Glomerular endothelial cell (primary cell): ENCODE measurements around the gene DCN. TPM values are rescaled to one million over a fixed set of nuclear protein-coding genes. Genes with fewer than 3 reads are reported as not detected.

Source experiments
- DNase-seq: peaks from one replicate; pipeline ENCODE4 v3.0.0-alpha.2; 2011; ENCODE audit warnings: low read depth, low spot score; ENCODE audit errors: extremely low read depth
- total RNA-seq: library from RNA; depleted of rRNA; stranded (reverse); fragments of >200 nt; gene quantifications from 2 replicates; pipeline ENCODE4 v1.2.3, GENCODE V29; 2015

Gene DCN
- total RNA-seq, 1 donor from 2014 or later: 16.2 TPM

DNA sequence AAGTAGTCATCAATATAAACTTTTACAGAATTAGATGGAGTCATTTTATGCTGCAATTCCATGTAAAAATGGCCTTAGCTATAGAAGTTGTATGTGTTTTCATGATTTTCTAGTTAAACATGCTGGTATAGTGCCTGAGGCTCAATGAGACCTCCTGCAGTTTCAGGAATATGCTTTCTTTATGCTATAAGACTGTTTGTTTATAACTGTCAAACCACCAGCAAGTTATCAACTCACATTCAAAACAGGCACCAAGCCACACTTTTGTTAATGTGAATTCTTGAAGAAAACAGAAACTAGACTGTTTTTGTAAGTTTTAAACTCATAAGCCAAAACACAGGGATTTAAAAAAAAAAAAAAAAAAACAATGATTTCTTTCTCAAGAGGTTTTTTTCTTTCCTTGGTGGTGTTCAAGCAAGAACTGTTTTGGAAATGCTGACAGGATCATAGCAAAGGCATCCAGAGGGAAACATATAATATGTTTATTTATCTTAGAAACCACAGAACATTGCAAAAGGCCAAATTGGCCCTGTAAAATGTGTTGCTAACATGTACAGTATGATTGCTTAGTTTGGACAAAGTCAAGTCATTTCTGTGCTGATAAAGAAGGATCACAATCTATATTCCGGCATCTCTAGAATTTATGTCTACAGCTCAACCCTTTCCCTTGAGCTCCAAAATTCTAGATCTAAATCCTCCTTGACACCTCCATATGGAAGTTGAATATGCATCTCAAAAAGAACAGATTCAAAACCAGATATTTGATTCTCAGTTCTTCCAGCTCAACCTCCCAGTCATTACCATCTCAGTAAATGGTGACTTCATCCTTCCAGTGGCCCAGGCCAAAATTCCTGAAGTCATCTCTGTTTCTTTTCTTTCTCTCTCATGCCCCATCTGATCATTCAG, 42.3 kb downstream of the DCN start:
- no peak for DNase-seq

DNA sequence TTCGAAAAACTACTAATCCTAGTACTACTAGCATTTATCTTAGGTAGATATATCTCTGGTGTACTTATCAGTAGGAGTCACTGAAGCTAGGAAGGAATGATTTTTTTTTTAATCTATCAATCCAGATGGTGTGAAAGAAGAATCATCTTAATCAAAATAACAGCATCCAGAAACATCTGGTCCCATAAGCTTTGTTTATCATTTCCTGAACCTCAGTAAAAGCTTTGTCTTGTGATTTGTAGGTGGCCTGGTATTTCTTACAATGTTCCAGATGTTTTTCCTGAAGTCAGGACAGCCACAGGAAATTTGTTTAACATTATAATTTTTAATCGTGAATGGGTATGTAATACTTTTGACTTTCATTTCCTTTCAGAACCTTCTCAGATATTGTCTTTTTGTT, 43.3 kb downstream of the DCN start:
- peak; percentile 12 for DNase-seq

DNA sequence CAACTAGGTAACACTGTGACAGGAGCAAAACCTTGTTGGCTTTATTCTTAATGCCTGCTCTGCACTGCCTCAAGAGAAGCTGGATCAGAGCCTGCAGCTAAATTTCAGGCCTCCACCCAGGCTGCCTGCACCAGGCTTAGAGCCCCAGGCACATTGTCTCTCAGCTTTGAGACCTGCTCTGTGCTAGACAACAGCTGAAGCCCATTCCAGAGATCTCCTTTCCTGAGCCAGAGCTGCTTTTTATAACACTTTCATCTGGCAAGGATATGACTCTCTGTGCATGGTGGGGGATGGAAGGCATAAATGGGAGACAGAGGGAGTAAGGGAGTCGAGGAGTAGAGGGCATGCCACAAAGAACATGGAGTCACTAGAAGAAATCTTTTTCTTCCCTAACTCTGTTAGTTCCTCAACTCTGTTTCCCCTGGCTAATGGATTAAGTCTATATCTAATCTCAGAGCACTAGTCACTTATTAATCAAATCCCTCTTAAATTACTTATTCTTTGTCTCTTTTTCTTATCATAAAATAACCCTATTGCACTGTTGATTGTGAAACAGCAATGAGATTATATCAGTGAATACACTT, 44.2 kb downstream of the DCN start:
- DNase-seq: no peak

DNA sequence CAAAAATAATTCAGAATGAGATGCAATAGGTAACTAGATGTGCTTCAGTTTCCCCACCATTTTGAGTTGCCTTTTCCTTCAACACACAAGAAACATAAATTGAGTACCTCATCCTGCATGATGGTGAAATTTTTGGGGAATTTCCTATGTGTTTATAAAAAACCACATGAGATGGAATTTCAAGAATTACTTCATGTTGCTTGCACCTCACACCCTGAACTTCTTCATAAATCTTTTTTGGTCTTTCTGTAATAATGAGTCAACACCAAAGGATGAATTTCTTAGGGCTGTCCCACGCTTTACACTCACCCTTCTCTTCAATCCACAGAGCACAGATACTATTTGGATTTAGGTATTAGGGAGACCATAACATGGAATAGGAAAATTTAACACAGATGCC, 48.7 kb downstream of the DCN start:
- no peak for DNase-seq

DNA sequence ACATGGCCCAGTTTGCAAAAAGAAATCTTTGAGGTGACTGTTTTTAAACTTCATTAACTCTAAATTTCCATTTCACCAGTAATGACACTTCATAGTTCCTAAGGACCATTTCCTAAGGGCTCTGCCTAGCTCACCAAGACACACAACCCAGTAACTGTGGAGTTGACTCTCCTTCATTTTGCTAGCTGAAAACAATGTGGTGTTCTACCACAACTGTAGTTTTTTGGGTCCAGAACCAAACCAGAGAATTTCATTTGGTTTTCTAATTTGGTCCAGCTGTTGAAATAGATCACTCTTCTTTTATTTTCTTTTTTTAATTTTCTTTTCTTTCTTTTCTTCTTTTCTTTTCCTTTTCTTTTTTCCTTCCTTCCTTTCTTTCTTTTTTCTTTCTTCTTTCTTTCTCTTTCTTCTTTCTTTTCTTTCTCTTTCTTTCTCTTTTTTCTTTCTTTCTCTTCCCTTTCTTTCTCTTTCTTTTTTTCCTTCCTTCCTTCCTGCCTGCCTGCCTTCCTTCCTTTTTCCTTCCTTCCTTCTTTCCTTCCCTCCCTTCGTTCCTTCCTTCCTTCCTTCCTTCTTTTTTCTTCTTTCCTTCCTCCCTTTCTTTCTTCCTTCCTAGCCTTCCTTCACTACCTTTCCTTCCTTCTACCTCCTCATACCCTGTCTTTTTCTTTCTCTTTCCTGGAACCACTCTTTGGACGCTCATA, 52.8 kb downstream of the DCN start:
- DNase-seq: no peak

DNA sequence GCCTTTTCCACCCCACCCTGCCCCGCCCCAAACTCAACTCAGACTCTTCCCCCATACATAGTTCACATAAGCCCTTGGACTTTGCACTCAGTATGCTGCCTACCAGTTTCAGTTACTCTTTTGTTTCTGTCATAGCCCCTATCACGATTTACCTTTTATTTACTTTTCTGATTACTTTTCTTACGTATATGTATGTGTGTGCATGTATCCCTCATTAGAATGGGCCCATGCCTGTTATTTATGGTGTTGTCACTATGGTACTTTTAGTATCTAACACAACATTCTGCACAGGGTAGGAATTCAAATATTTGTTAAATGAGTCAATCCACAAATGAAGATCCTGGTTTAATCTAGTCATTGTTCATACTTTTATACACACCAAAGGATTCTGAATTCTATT, 54.9 kb downstream of the DCN start:
- DNase-seq: no peak

DNA sequence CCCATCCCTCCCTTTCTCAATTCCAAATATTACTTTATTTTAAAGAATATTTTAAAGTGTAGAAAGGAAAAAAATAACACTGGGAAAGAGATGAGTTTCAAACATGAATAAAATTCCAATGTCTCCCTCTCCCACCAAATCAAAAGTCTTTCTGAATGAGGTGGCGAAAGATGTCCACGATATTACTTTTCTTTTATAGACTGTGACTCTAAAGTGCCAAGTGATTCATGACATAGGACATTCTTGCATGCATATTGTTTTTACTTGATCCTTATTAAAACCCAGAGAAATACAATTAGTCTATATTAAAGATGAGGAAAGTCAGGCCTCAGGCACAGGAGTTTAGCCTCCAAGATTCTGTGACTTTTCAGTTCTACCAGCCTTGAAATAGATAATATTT, 55.3 kb downstream of the DCN start:
- no peak for DNase-seq

DNA sequence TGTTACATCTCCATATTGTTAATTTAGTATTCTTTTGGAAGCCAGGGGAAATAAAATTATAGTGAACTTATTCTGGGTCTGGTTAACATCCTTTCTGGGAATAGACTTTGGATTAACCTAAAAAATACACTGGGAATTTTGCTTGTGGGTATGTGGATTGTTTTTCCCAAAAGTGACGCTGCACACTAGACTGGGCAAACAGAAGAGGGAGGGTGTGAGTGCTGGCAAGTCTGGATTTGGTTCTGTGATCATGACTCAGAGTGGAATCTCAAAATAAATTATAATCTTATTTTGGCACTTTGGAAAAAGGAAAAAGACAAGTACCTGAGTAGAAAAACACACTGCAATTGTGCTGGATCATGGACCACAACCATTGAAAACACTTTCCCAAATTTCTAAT, 56.1 kb downstream of the DCN start:
- DNase-seq: no peak

DNA sequence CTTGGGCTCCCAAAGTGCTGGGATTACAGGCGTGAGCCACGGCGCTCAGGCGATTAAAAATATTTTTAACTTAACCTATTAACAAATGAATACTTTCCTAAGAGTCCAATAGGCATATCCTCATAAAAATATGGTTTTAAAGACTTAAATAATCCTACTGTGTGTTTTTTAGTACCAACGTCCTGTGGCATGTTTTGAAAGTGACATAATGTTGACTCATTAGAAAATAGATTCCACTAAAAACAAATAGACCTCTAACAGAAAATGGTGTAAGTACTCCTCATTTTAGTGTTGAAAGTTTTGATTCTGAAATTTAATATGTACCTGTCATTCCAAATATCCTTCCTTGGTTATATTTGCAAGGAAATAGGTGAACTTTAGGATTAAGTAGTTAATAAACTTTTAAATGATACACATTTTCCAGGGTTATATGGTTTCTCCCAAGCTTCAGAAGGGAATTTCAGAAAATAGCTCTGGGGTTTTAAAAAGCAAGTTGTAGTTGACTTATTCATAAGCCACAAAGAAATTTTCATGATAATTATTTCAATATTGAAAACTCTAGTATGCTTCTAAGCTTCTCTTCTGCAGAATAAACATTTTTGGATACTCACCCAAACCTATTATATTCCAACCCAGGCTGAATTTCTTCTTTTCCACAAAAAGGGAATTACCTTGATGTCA, 59.2 kb downstream of the DCN start:
- DNase-seq: no peak

DNA sequence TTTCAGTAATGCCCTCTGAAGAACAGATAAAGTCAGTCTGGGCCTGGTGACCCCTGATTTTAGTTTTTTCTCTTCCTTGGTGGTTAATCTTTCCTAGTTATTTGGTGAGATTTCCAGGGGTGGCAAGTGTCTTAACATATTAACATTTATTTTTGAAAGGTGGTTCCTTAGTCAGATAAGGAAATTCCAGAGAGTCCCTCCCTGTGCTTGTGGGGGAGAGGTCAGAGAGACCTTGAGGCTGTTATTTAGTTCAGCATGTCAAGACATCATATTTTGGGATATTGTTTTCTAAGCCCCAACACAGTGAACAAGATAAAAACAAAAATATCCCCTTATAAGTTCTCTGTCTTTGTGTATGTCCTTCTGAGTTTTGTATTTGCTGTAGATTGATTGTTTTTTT, 61.8 kb downstream of the DCN start:
- DNase-seq: no peak

DNA sequence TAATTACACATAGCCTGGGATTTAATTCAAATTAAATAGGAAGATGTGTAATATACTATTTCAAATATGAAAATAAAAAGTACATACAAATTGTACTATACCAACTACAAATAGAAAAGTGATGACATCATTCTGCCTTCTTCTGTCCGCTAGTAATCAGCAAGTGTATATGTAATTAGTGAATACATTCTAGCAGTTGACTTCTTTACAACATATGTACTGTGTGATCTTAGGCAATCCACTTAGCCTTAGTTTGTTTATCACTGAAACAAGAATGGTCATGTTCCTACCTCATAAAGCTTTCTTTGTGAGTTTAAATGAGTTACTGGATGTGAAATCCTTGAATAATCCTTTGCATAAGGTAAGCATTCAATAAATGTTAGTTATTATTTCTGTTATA, 63.5 kb downstream of the DCN start:
- no peak for DNase-seq

DNA sequence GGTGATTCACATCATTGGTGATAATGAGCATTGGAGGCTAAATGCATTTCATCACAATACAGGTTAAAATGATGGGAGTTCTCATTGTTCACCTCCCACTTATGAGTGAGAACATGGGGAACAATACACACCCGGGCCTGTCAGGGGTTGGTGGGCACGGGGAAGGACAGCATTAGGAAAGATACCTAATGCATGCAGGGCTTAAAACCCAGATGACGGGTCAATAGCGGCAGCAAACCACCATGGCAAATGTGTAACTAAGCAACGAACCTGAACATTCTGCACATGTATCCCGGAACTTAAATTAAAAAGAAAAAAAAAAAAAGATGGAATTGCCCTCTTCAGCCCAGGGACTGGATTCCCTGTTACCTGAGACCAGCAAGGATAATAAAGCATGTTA, 69.0 kb downstream of the DCN start:
- DNase-seq: no peak

DNA sequence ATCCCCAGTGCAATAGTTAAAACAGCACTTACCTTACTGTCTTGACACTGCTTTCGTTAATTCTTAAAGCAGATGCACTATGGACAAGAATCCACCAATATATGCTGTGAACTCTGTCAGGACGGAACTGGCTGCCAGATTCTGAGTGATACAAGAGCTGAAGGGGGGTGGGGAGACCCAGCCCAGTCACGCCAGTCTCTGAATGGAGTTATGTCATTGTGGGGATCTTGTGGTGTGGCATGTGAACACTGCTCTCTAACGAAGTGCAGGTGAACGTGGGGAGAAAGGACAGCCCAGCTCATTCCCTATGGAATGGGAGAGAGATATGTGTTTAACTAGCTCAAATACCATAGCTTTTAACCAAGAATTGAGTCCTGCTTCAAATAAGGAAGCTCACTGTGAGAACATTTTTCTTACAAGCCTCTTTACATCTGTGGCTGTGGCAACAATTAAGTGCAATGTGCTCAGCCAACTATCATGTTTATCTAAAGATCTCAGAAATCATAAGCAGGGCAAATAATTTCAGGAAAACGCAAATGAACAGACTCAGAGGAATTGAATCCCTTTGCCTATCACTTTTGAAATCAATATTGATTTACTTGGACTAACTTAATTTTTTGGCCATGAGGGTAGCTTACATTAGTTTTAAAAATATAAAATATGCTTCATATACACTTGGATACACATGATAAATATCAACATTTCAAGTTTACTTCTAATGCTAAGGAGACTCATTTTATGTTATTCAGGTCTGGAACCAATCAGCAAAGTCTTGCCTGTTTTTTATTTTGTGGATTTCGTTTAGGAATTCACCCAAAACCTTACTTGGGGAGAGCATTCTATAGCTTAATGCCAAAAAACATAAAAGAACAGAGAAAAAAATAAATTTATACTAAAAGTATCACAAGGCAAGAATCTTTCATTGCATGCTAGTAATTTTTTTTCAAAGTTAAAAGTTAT, 71.0 kb downstream of the DCN start, which contains the start of gene LUM:
Gene LUM, minus strand, starts transcription at position 129 of the 960 bp plus-strand sequence. CDS start 2,515 bp downstream, outside the sequence.
- DNase-seq: no peak

DNA sequence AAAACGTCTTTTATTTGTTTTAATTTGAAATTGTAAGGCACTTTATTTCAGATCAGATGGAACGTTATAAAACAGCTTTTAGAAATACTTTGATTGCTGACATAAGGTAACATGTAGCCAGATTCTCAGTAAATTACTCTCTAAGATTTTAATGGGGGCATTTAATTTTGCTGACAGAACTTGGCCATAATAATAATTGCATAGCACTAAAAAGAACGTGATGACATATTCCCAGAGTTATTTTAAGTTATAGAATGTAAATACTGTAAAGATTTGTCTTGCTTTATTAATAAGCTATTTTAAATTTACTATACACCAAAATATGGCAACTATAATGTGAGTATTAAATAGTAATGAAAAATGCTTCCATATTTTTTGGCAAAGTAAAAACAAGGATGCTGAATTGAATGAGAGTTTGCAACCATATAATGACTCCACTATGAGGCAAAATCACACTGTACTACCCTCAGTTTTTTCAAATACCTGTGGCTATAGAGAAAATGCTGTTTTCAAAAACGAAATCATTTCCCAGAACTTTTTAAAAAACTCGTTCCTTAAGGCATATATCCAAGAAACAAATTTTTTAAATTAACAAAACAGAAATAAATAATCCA, 72.2 kb downstream of the DCN start:
- DNase-seq: no peak

DNA sequence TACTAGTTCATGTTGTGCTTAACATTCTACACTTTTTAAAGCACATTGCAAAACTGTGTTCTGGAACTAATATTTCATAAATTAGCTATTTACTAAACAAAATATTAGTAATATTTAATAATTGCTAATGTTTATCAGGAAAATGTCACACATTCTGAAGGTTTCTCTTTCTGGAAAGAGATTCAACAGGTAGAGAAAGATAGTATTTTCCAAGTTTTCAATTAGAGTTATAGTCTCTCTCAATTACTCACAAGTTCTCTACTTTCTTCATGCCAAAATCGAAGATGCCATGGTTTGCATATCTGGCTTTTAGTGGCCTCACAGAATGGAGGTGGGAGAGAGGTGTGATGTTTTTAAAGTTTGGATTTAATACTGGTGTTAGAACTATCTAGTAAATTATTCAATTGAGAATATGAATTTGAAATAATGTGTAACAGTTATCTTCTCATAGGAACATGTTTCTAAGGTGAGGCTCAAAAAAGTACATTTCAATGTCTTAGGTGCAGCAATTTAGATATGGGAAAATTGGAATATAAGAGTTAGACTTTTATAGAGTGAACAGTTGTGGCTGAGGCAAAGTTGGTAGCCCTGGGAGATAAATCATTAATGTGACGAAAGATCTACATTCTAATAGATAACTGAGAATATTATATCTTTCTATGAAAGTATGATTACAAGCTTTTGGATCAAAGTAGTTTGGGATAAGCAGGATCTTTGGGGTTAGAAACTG, 72.9 kb downstream of the DCN start:
- no peak for DNase-seq

DNA sequence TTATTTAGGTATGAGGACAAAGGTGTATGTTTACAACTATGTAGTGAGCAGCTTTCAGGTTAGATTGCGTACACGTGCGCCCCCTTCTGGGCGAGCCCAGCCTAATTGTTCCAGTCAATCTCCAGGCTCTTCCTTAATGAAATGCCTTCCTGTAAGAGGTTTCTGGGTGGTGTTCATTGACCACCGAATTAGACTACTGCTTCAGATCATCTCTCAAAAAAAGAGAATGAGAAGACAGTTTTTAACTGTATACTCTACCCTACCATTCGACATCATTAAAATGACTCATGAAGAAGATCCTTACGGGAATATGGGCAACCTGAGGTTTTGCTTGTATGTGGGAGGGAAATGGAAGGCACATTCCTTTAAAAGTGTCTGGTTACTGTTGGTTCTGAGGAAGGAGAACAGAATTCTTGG, 73.5 kb downstream of the DCN start:
- DNase-seq: peak; percentile 18

DNA sequence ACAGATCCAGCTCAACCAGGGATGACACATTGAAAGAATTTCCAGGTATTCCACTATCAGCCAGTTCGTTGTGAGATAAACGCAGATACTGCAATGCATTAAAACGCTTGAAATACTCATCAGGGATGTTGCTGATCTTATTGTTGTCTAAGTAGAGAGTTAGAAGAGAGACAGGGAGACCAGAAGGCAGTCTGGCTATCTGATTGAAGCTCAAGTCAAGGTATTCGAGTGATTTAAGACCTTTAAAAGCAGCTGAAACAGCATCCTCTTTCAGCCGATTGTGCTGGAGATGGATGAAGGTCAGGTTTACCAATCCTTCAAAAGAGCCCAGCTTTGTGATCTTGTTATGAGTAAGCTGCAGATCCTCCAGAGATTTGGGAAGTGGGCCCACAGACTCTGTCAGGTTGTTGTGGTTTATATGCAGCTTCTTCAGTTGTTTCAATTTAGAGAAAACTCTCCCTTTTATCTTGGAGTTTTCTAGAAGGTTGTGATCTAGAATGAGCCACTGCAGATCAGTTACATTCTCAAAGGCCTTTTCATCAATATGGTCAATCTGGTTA, 74.3 kb downstream of the DCN start:
- no peak for DNase-seq

DNA sequence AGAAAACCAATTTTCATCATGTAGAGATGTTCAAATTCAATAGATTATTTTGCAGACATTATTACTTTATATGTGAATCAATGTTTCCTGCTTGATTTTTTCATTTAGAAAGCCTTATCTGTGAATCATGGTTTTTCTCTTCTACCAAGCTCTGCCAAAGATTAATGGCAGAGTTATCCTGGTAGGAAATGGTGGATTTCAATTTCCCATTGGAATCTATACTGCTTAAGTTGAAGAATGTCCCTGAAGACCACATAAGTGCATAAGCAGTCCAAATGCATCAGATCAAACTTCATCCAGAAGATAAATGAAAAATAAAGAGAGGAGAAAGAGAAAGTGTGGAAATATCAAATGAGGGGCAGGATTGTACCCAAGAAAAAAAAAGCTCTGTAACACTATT, 76.3 kb downstream of the DCN start:
- DNase-seq: no peak

DNA sequence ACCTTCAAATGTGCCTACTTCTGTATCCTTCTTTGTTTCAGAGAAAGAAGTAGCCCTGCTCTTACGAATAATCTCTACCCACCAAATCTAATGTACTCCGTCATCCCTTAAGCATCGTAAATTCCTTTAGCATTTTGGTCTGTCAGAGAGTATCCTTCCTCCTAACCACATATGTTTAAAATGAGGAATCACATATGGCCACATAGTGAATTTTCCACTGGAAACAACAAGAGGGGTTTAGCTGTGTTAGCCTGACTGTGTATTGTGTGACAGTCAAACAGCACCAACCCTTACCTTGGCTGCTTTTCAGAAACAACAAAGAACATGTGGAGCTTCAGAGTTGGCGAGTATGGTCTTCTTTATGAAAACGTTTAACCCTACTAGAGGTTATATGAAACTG, 76.8 kb downstream of the DCN start:
- no peak for DNase-seq
